Measurements from ENCODE around the gene ITPR1. TPM values are rescaled to one million over a fixed set of nuclear protein-coding genes. Genes with fewer than 3 reads are reported as not detected.

Gene ITPR1
- total RNA-seq, 1 donor from 2014 or later, result 121 TPM

DNA sequence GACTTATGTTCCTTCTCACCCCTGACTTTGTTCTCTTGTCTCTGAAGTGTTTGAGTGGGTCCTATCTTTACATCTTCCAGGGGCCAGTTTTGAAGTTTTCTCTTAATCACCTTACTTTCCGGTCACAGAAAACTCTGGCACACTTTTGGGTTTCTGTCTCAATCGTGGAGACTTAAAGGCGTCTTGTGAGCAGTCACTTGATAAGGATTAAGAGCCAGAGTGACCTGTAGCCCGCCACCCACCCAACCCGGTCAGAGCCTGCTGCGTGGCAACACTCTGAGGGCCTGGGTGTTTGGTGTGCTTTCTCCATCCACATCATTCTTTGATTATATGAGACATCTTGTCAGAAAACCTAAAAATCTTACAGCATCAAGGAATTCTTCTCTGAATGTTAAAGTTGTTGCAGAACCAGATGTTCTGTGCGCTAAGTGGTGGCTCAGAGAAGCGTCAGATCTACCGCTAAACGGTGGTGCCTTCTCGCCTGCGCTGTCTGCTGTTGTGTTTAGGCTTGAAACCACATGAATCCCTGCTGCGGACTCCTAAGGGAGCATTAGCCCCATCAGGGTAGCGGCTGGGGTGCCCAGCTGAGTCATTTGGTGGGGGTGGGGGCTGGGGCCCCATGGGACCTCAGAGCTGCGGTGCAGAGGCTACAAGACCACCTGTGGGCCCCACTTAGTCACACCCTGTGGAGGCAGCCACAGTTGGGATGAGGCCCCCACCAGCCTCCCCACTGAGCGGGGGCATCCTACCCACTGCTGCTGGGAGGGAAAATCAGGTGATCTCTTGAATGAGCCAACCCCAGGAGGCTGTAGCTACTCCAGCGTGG lies 327.4 kb downstream of the ITPR1 start:
- Histone ChIP-seq H3K27ac (peak overlapping the region in 1 of 2 donors; percentile 9), H3K27me3 (no peaks in the 10 kb centered on the region), H3K9me3 (no peaks in the 10 kb centered on the region), H3K4me3 (no peak overlapping the region), H3K4me1 (peaks cover 0 to 8% of the 10 kb centered on the region in 2 donors), H3K36me3 (peaks cover 38 to 58% of the 10 kb centered on the region in 2 donors)
- intact Hi-C loops (cut with DNase I), result no loop called here
- DNase-seq (ENCODE audit: low spot score in 2 of 2), result no peak
- TF ChIP-seq, protein P1, sequence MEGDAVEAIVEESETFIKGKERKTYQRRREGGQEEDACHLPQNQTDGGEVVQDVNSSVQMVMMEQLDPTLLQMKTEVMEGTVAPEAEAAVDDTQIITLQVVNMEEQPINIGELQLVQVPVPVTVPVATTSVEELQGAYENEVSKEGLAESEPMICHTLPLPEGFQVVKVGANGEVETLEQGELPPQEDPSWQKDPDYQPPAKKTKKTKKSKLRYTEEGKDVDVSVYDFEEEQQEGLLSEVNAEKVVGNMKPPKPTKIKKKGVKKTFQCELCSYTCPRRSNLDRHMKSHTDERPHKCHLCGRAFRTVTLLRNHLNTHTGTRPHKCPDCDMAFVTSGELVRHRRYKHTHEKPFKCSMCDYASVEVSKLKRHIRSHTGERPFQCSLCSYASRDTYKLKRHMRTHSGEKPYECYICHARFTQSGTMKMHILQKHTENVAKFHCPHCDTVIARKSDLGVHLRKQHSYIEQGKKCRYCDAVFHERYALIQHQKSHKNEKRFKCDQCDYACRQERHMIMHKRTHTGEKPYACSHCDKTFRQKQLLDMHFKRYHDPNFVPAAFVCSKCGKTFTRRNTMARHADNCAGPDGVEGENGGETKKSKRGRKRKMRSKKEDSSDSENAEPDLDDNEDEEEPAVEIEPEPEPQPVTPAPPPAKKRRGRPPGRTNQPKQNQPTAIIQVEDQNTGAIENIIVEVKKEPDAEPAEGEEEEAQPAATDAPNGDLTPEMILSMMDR (IDR thresholded peaks at IDR 0.05), result no peak

DNA sequence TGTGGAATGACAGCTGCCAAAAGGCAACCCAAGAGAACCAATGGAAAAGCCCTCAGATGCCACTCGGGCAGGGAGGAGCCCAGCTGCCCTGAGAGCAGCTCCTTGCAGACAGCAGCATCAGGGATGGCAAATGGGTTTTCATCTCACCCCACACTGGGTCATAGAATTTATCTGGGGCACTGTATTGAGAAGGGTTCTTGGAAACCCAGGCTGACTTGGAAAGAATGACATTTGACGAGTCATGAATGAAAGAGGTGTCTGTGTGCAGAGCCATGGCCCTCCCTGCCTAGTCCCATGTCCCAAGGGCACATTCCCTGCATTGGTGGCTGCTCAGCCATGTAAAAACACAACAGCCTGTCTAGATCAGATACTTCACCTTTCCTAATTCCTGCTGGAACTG lies 328.2 kb downstream of the ITPR1 start:
- H3K9me3 ChIP-seq, result no peaks in the 10 kb centered on the region
- H3K27ac ChIP-seq, result peak overlapping the region in 1 of 2 donors; percentile 9
- peaks cover 31 to 51% of the 10 kb centered on the region in 2 donors for H3K36me3 ChIP-seq
- H3K4me3 ChIP-seq, result no peak overlapping the region
- intact Hi-C loops (cut with DNase I), result no loop called here
- H3K4me1 ChIP-seq, result peaks cover 0 to 16% of the 10 kb centered on the region in 2 donors
- no peaks in the 10 kb centered on the region for H3K27me3 ChIP-seq
- TF ChIP-seq, protein P1 (IDR thresholded peaks at IDR 0.05), result no peak
- DNase-seq (ENCODE audit: low spot score in 2 of 2), result no peak

DNA sequence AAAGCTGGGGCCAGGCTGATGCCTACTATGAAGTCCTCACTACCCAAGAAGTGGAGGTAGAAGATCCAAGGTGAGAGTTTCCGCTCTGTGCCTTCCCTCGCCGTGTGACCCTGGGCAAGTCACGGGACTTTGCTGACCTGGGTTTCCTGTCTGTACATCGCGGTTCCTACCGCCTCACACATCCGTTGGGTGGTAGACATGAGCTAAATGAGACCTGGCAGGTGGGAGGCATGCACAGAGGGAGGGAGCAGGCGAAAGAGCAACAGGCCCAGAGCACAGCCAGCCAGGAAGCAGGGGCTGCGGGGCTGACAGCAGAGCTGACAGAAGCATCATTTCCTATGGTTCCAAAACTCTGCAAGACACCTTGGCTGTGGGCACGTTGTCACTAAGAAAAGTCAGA lies 328.8 kb downstream of the ITPR1 start:
- H3K4me1 ChIP-seq, result peaks cover 0 to 23% of the 10 kb centered on the region in 2 donors
- H3K36me3 ChIP-seq, result peaks cover 26 to 45% of the 10 kb centered on the region in 2 donors
- H3K4me3 ChIP-seq, result no peak overlapping the region
- intact Hi-C loops (cut with DNase I), result no loop called here
- DNase-seq (ENCODE audit: low spot score in 2 of 2), result peak; percentile 33 to 69
- TF ChIP-seq, protein P1 (IDR thresholded peaks at IDR 0.05), result no peak
- H3K9me3 ChIP-seq, result no peaks in the 10 kb centered on the region
- no peaks in the 10 kb centered on the region for H3K27me3 ChIP-seq
- H3K27ac ChIP-seq, result no peak overlapping the region

DNA sequence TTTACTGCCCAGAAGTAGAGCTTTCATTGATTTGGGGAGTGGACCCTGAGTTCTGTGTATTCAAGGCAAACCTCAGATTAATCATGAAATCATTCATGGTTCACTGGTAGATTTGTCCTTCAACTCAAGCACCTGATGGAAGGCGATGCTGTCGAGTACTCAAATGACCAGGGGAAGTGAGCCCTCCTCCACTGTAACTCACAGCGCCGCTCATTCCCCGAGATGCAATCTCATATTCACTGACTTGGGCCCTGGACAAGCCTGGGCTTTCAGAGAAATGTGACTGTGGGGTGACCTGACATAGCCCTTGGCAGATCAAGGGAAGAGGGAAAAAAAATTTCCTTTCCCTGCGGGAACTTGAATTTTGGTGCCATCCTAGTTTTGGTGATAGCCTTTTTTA lies 329.4 kb downstream of the ITPR1 start:
- no peak overlapping the region for H3K4me3 ChIP-seq
- intact Hi-C loops (cut with DNase I), result no loop called here
- H3K27me3 ChIP-seq, result no peaks in the 10 kb centered on the region
- H3K27ac ChIP-seq, result no peak overlapping the region
- TF ChIP-seq, protein P1 (IDR thresholded peaks at IDR 0.05), result no peak
- H3K9me3 ChIP-seq, result no peaks in the 10 kb centered on the region
- H3K36me3 ChIP-seq, result peaks cover 20 to 39% of the 10 kb centered on the region in 2 donors
- no peak for DNase-seq (ENCODE audit: low spot score in 2 of 2)
- H3K4me1 ChIP-seq, result peaks cover 0 to 24% of the 10 kb centered on the region in 2 donors

DNA sequence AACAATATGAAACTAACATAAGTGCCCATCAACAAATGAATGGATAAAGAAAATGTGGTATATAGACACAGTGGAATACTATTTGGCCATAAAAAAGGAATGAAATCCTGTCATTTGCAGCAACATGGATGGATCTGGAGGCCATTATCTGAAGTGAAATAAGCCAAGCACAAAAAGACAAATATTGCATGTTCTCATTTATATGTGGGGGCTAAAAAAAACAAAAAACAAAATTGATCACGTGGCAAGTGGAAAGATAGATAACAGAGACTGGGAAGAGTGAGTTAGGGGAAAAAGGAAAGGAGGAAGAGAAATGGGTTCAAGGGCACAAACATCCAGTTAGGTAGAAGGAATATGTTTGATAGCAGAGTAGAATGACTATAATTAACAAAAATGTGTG lies 330.2 kb downstream of the ITPR1 start:
- intact Hi-C loops (cut with DNase I), result no loop called here
- H3K36me3 ChIP-seq, result peaks cover 12 to 31% of the 10 kb centered on the region in 2 donors
- H3K4me3 ChIP-seq, result no peak overlapping the region
- H3K4me1 ChIP-seq, result peaks cover 0 to 25% of the 10 kb centered on the region in 2 donors
- H3K9me3 ChIP-seq, result no peaks in the 10 kb centered on the region
- TF ChIP-seq, protein P1 (IDR thresholded peaks at IDR 0.05), result no peak
- H3K27me3 ChIP-seq, result no peaks in the 10 kb centered on the region
- DNase-seq (ENCODE audit: low spot score in 2 of 2), result no peak
- H3K27ac ChIP-seq, result no peak overlapping the region
